Panc1 (cell line): ENCODE measurements around the gene NLRC5. TPM values are rescaled to one million over a fixed set of nuclear protein-coding genes. Genes with fewer than 3 reads are reported as not detected.

ENCODE experiments used
- ATAC-seq: fragments of 200-7000 bp; cut with Tn5 transposase; 2 replicates; pipeline ENCODE4 v1.9.1; 2020; ENCODE audit warnings: mild to moderate bottlenecking, moderate library complexity
- BruUV-seq: library from RNA; stranded (reverse); fragments of 400-500 nt; replicated peaks from 2 replicates; lab custom pipeline; 2021; lab: Mats Ljungman, UMichigan
- CTCF ChIA-PET: fragments of 300-600 bp; sonication (Branson Sonifier 250); formaldehyde crosslinking; loops from one replicate; lab custom pipeline; 2022; ENCODE audit warnings: antibody characterized with exemption; lab: Charles Lee
- POLR2A ChIA-PET: fragments of 300-600 bp; sonication (Branson Sonifier 250); formaldehyde crosslinking; loops from one replicate; lab custom pipeline; 2022; ENCODE audit warnings: antibody characterized with exemption; lab: Charles Lee
- DNase-seq: peaks from one replicate; pipeline ENCODE4 v3.0.0-alpha.2; 2010; ENCODE audit warnings: low read depth, low spot score
- H3K27ac ChIP-seq: 2 replicates; pipeline ENCODE4 v1.5.1; 2011; ENCODE audit warnings: mild to moderate bottlenecking, low read length, inconsistent platforms
- H3K27me3 ChIP-seq: fragments of 200-500 bp; sonication (Bioruptor generic); 2 replicates; pipeline ENCODE4 v1.6.0; 2014; ENCODE audit warnings: low read length, inconsistent platforms; ENCODE audit not compliant: control insufficient read depth, insufficient read depth
- H3K36me3 ChIP-seq: fragments of 200-500 bp; sonication (Bioruptor generic); 2 replicates; pipeline ENCODE4 v1.5.1; 2014; ENCODE audit warnings: inconsistent platforms, mild to moderate bottlenecking, low read length, moderate library complexity; ENCODE audit not compliant: control insufficient read depth, insufficient read depth
- H3K4me1 ChIP-seq: 2 replicates; pipeline ENCODE4 v1.5.1; 2011; ENCODE audit warnings: inconsistent platforms, mild to moderate bottlenecking, low read length, moderate library complexity; ENCODE audit not compliant: control insufficient read depth, insufficient read depth
- H3K4me3 ChIP-seq, 2 experiments: 2 replicates each; pipeline ENCODE4 v1.5.1; 2011 to 2012; ENCODE audit warnings: low read depth in 2 of 2, low read length in 2 of 2, mild to moderate bottlenecking in 2 of 2, inconsistent platforms in 1 of 2, moderate library complexity in 1 of 2
- H3K9me3 ChIP-seq: fragments of 200-500 bp; sonication (Bioruptor generic); 2 replicates; pipeline ENCODE4 v1.5.1; 2014; ENCODE audit warnings: low read depth, mild to moderate bottlenecking, inconsistent platforms, low read length, moderate library complexity; ENCODE audit not compliant: control insufficient read depth, insufficient read depth
- CTCF ChIP-seq: fragments of 450-650 bp; IDR thresholded peaks from 2 replicates; pipeline ENCODE4 v1.5.1; 2017; ENCODE audit warnings: mild to moderate bottlenecking
- POLR2AphosphoS5 ChIP-seq: IDR thresholded peaks from 2 replicates; pipeline ENCODE4 v1.6.1; 2012; ENCODE audit warnings: mild to moderate bottlenecking, low read depth, low read length, moderate library complexity
- SIN3A ChIP-seq: IDR thresholded peaks from 2 replicates; pipeline ENCODE4 v1.6.1; 2012; ENCODE audit warnings: low read depth, mild to moderate bottlenecking, low read length, moderate library complexity, borderline replicate concordance; ENCODE audit not compliant: insufficient read depth
- TCF7L2 ChIP-seq: IDR thresholded peaks from 2 replicates; pipeline ENCODE4 v1.6.1; 2011; ENCODE audit warnings: mild to moderate bottlenecking, low read depth, low read length, inconsistent platforms
- in situ Hi-C: cut with HindIII; loops from 2 replicates; pipeline ENCODE4 v1.10.0; 2016; ENCODE audit warnings: low sequenced_read_pairs, low pct_unique_long_range_greater_than_20kb
- intact Hi-C: fragments of 100-400 bp; cut with micrococcal nuclease; formaldehyde crosslinking; loops from one replicate; pipeline ENCODE4 v1.10.0; 2022; ENCODE audit not compliant: unreplicated experiment
- total RNA-seq: library from RNA; stranded (reverse); gene quantifications from one replicate; pipeline ENCODE4 v1.2.1, GENCODE V29; 2021; ENCODE audit not compliant: unreplicated experiment
- TF ChIP-seq, protein P1 (sequence below), 2 experiments: IDR thresholded peaks; 2 replicates each; pipeline ENCODE4 v1.6.1; 2011 to 2012; ENCODE audit warnings: low read depth in 2 of 2, control low read depth in 1 of 2, low read length in 1 of 2, mild to moderate bottlenecking in 1 of 2, moderate library complexity in 1 of 2; ENCODE audit not compliant: insufficient read depth in 1 of 2

The NLRC5 gene
- total RNA-seq, 1 experiment from 2014 or later = 8.8 TPM

GRCh38 chr16:57084996-57085395, 95.6 kb downstream of the NLRC5 start:
- Histone ChIP-seq H3K4me3 (no peak overlapping the region), H3K36me3 (no peaks in the 10 kb centered on the region), H3K4me1 (no peaks in the 10 kb centered on the region), H3K27me3 (no peaks in the 10 kb centered on the region), H3K27ac (no peak overlapping the region), H3K9me3 (no peaks in the 10 kb centered on the region)
- CTCF ChIA-PET = interaction anchor here (0.5 kb wide), 1 partner anchor 216 kb away, joined by 5 read pairs; no protein-coding TSS in a partner anchor
- ATAC-seq (no peak), DNase-seq (no peak)
- no peak for TF ChIP-seq CTCF
- TF ChIP-seq, protein P1, sequence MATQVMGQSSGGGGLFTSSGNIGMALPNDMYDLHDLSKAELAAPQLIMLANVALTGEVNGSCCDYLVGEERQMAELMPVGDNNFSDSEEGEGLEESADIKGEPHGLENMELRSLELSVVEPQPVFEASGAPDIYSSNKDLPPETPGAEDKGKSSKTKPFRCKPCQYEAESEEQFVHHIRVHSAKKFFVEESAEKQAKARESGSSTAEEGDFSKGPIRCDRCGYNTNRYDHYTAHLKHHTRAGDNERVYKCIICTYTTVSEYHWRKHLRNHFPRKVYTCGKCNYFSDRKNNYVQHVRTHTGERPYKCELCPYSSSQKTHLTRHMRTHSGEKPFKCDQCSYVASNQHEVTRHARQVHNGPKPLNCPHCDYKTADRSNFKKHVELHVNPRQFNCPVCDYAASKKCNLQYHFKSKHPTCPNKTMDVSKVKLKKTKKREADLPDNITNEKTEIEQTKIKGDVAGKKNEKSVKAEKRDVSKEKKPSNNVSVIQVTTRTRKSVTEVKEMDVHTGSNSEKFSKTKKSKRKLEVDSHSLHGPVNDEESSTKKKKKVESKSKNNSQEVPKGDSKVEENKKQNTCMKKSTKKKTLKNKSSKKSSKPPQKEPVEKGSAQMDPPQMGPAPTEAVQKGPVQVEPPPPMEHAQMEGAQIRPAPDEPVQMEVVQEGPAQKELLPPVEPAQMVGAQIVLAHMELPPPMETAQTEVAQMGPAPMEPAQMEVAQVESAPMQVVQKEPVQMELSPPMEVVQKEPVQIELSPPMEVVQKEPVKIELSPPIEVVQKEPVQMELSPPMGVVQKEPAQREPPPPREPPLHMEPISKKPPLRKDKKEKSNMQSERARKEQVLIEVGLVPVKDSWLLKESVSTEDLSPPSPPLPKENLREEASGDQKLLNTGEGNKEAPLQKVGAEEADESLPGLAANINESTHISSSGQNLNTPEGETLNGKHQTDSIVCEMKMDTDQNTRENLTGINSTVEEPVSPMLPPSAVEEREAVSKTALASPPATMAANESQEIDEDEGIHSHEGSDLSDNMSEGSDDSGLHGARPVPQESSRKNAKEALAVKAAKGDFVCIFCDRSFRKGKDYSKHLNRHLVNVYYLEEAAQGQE (IDR thresholded peaks at IDR 0.05; ENCODE audit: insufficient read depth in 1 of 2, low read depth in 2 of 2, low read length in 1 of 2) = no peak
- no peak for TF ChIP-seq TCF7L2
- no peak for TF ChIP-seq SIN3A
- TF ChIP-seq POLR2AphosphoS5 = no peak
- no TSS peak for BruUV-seq
- POLR2A ChIA-PET = no interaction called here
- intact Hi-C loops = loop anchor here (10.0 kb wide), 1 partner anchor 60 kb away; no protein-coding TSS in a partner anchor
- in situ Hi-C loops = no loop called here

DNA sequence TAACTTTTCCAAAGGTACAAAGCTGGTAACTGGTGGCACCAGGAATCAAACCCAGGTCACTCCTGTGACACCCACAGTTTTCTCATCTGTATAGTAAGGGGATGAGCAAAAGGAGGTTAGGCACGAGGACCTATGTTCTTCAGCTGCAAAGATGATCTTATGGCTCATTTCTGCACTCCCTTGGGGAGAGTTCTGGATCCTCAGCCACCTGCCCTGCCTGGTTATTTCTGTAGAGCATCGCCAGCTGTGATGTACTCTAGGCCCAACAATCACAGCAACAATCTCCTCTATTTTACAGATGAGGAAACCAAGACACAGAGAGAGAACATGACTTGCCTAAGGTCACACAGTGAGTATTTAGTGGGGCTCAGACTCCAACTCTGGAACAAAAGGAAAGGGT, 97.6 kb downstream of the NLRC5 start:
- Histone ChIP-seq H3K4me3 (no peak overlapping the region), H3K9me3 (no peaks in the 10 kb centered on the region), H3K27ac (no peak overlapping the region), H3K4me1 (peaks cover 4% of the 10 kb centered on the region; the same call in 1 of the 2 replicates), H3K36me3 (no peaks in the 10 kb centered on the region), H3K27me3 (no peaks in the 10 kb centered on the region)
- in situ Hi-C loops (no loop called here), intact Hi-C loops (loop anchor here (10.0 kb wide), 1 partner anchor 58 kb away; no protein-coding TSS in a partner anchor)
- DNase-seq (no peak), ATAC-seq (no peak)
- ChIA-PET POLR2A (no interaction called here), CTCF (interaction anchor here (0.6 kb wide), 1 partner anchor 208 kb away, joined by 4 read pairs; no protein-coding TSS in a partner anchor)
- no peak for TF ChIP-seq CTCF
- TF ChIP-seq POLR2AphosphoS5 = no peak
- TF ChIP-seq TCF7L2 = no peak
- TF ChIP-seq, protein P1 (IDR thresholded peaks at IDR 0.05; ENCODE audit: insufficient read depth in 1 of 2, low read depth in 2 of 2, low read length in 1 of 2) = no peak
- TF ChIP-seq SIN3A = no peak
- BruUV-seq = no TSS peak
